ELR (cell line): ENCODE results near the gene PSG6.
"Not testable (repeated sequence)": the region's sequence is repeated elsewhere in the genome, so short reads cannot be mapped to it uniquely, and the experiment has no call there.

Experiments used
- DNase-seq: peaks from one replicate; pipeline ENCODE4 v3.0.0-alpha.2; 2015; ENCODE audit warnings: low read depth

PSG6 gene

GRCh38 chr19:42917634-42918033 lies at the start of gene PSG6:
Gene PSG6, minus strand, starts transcription at chr19:42917894. Its CDS starts 102 bp downstream, at chr19:42917792.
- not testable (repeated sequence) for DNase-seq

GRCh38 chr19:42965176-42965575 lies 47.5 kb upstream of the PSG6 start:
- DNase-seq = peak; percentile 95

DNA sequence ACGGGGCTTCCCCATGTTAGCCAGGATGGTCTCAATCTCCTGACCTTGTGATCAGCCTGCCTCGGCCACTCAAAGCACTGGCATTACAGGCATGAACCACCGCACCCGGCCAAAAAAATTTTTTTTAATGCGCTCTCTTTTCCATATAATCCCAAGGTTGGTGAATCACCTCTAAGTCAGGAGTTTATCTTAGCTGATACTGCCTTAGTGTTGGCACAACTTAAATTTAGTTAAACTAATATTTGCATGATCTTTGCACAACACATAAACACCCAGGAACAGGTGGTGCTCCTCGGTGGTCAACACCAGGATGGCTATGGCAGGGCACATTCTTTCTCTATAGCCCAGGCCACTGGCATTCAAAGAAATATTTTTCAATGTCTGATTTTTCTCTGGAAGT lies 43.4 kb upstream of the PSG6 start:
- no peak for DNase-seq

GRCh38 chr19:42952126-42952525 lies 34.4 kb upstream of the PSG6 start:
- DNase-seq = not testable (repeated sequence)

- DNase-seq = not testable (repeated sequence)
Measured at GRCh38 chr19:42951476-42951875, 33.8 kb upstream of the PSG6 start.

DNA sequence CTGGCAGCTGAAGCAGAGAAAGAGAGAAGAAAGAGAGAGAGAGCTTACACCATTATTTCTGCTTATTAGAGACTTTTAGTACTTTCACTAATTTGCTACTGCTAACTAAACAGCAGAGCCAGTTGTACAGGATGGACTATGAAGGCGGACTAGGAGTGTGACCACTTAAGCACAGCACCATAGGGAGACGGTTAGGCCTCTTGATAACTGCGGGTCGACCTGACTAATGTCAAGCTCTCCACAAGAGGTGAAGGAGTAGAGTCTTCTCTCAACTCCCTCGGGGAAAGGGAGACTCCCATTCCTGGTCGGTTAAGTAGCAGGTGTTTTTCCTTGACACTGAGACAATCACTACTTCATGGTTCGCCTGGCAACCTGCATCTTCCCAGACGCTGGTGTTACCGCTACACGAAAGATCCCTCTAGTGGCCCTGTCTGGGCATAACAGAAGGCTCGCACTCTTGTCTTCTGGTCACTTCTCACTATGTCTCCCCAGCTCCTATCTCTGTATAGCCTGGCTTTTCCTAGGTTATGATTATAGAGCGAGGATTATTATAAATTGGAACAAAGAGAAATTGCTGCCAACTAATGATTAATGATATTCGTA lies 24.6 kb upstream of the PSG6 start:
- DNase-seq = no peak

GRCh38 chr19:42937107-42937506 lies 19.4 kb upstream of the PSG6 start, which contains the start of gene PSG7:
Gene PSG7, minus strand, starts transcription at chr19:42937207. Its CDS starts 131 bp downstream, at chr19:42937076.
- not testable (repeated sequence) for DNase-seq

DNA sequence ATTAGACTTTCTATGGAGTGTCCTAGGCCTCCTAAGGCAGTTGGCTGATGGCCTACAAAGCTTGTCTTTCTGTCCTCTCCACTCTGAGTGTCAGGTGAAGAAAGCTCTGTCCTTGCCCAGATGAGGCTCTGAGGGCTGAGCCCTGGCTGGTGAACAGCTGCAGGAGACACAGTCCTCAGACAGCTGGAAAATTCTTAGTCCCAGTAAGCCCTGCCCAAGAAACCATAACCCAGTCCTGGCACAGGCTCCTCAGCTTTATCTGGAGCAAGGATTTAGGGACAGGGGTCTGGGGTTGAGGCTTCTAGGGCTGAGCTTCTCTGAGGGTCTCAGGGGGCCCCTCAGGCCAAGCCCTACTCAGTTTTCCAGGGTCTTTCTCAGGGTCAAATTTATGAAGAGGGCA lies 17.0 kb upstream of the PSG6 start:
- not testable (repeated sequence) for DNase-seq

GRCh38 chr19:42934183-42934582 lies 16.5 kb upstream of the PSG6 start:
- peak; percentile 83 for DNase-seq

DNA sequence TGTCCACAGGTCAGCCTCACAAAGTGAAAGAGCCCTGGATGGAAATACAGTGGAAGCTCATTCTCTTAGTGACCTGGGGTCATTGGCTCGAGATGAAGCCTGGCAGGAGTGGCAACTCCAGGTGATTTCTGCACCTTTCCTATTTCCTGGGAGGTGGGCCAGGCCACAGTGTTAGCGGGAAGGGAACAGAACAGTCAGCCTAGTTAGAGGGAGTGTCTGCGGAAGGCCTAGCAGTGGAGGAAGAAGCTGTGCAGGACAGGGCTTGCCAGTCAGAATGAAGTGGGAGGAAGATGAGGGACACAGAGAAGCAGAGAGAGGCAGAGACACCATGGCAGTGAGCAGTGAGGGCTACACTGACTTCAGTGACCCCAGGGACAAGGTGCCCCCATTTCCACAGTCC lies 15.7 kb upstream of the PSG6 start:
- DNase-seq = peak; percentile 24

DNA sequence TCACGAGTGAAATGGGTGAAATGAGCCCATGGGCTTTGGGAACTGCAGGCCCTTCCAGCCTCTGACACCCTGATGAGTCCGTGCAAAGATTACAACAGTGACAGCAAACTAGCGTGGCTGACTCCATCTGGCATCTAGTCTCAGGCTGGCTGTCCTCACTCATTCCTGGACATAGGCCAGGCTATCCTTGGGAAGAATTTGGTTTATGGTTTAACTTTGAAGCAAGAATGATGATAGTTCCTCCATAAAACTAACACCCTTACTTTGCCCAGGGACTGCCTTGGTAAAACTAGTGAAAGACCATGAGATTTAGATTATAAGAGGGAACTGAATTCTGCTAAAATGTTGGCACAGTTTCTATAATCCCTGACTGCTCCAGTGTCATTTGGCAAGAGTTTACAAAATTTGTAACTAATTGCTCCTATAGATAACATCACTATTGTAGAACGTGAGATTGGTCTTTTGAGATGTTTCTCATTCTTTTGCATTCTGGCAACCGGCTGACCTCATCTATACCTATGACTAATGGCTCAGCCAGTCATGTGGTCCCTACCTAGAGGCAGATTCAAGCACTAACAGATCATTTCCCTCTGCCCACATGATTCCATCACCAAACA lies 14.9 kb upstream of the PSG6 start:
- DNase-seq = peak; percentile 95

- peak; percentile 78 for DNase-seq
Measured at GRCh38 chr19:42930214-42930613, 12.5 kb upstream of the PSG6 start.

GRCh38 chr19:42928896-42929295 lies 11.2 kb upstream of the PSG6 start:
- no peak for DNase-seq

DNA sequence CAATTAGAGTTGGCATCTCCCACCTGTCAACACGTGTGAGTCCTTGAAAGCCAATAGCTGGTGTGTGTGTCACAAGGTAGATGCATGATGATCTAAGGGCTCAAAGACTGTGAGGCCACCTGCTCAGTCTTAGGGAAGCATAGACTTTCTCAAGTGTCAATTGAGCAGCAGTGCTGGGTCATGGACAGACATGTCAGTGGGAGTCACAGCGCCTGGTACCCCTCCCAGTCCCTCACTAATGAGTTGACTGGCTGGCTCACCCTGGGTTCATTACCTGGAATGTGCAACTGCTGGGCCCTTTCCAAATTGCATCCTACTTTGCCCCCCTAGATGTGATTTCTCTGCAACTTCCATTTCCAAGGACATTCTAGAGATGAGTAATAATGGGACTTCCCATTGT lies 9.1 kb upstream of the PSG6 start:
- DNase-seq = no peak

- peak; percentile 81 for DNase-seq
Measured at GRCh38 chr19:42923106-42923505, 5.4 kb upstream of the PSG6 start.

- not testable (repeated sequence) for DNase-seq
Measured at GRCh38 chr19:42920971-42921370, 3.3 kb upstream of the PSG6 start.

DNA sequence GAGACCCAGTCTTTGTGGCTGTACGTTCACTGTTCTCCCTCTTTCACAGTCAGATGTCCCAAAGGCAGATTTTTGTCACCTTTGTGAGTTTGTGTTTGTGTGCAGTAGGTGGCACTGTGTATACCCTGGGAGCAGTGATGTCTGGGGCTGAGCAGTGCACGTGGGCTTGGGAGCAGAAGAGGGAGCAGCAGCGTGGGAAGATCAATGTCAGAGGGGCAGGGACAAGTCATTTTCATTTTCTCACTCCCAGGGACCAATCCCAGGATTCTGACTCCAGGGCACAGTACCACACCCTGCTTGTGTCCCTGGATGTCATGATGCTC lies 2.0 kb upstream of the PSG6 start:
- no peak for DNase-seq

GRCh38 chr19:42919070-42919756 lies 1.5 kb upstream of the PSG6 start:
- DNase-seq = peak; percentile 25

GRCh38 chr19:42918377-42919069 lies 829 bp upstream of the PSG6 start:
- DNase-seq = not testable (repeated sequence)

- DNase-seq = peak; percentile 66
Measured at GRCh38 chr19:42916931-42917330, 763 bp downstream of the PSG6 start.

DNA sequence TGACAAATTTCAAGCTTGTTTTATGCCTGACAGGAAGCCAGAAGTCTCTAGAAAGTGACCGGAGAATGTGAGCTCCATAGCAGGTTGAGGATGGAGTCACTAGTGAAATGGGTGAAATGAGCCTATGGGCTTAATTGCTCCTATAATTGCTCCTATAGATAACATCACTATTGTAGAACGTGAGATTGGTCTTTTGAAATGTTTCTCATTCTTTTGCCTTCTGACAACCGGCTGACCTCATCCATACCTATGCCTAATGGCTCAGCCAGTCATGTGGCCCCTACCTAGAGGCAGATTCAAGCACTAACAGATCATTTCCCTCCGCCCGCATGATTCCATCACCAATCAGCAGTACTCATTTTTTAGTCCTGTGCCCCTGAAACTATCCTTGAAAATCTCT lies 4.2 kb downstream of the PSG6 start:
- DNase-seq = not testable (repeated sequence)

GRCh38 chr19:42912941-42913340 lies 4.8 kb downstream of the PSG6 start:
- not testable (repeated sequence) for DNase-seq

GRCh38 chr19:42911731-42912130 lies 6.0 kb downstream of the PSG6 start:
- not testable (repeated sequence) for DNase-seq
